ENCODE results near the gene MYCBP2.
"Not testable (repeated sequence)": the region's sequence is repeated elsewhere in the genome, so short reads cannot be mapped to it uniquely, and the experiment has no call there.

The MYCBP2 gene

GRCh38 chr13:77338329-77338728 lies 11.4 kb upstream of the MYCBP2 start:
- no peak for DNase-seq

- no peak for DNase-seq
These were observed 10.3 kb upstream of the MYCBP2 start for GRCh38 chr13:77337159-77337558.

- DNase-seq, result no peak
These were observed 8.6 kb upstream of the MYCBP2 start for GRCh38 chr13:77335543-77335942.

- no peak for DNase-seq
These were observed 6.7 kb upstream of the MYCBP2 start for GRCh38 chr13:77333594-77333993.

- DNase-seq, result no peak
These were observed 4.5 kb upstream of the MYCBP2 start for GRCh38 chr13:77331421-77331820.

- no peak for DNase-seq
These were observed 3.2 kb upstream of the MYCBP2 start for GRCh38 chr13:77329911-77330584.

GRCh38 chr13:77329133-77329910 lies 2.4 kb upstream of the MYCBP2 start:
- DNase-seq, result peak; percentile 74

GRCh38 chr13:77328819-77329132 lies 1.9 kb upstream of the MYCBP2 start:
- DNase-seq, result no peak

GRCh38 chr13:77325371-77325980 lies 1.4 kb downstream of the MYCBP2 start:
- no peak for DNase-seq

- no peak for DNase-seq
These were observed 3.0 kb downstream of the MYCBP2 start for GRCh38 chr13:77323858-77324257.

GRCh38 chr13:77319536-77319935 lies 7.4 kb downstream of the MYCBP2 start:
- DNase-seq, result no peak

- DNase-seq, result no peak
These were observed 8.2 kb downstream of the MYCBP2 start for GRCh38 chr13:77318741-77319140.

GRCh38 chr13:77316430-77316829 lies 10.5 kb downstream of the MYCBP2 start:
- DNase-seq, result no peak

- DNase-seq, result not testable (repeated sequence)
These were observed 11.4 kb downstream of the MYCBP2 start for GRCh38 chr13:77315509-77315908.

GRCh38 chr13:77313923-77314322 lies 13.0 kb downstream of the MYCBP2 start:
- no peak for DNase-seq

- DNase-seq, result no peak
These were observed 14.6 kb downstream of the MYCBP2 start for GRCh38 chr13:77312311-77312710.

- DNase-seq, result no peak
These were observed 16.2 kb downstream of the MYCBP2 start for GRCh38 chr13:77310579-77311279.

GRCh38 chr13:77310161-77310560 lies 16.7 kb downstream of the MYCBP2 start:
- DNase-seq, result no peak

- no peak for DNase-seq
These were observed 17.6 kb downstream of the MYCBP2 start for GRCh38 chr13:77309254-77309653.

- DNase-seq, result no peak
These were observed 20.4 kb downstream of the MYCBP2 start for GRCh38 chr13:77306458-77306857.

GRCh38 chr13:77305266-77305665 lies 21.6 kb downstream of the MYCBP2 start:
- DNase-seq, result no peak

GRCh38 chr13:77300176-77301037 lies 26.5 kb downstream of the MYCBP2 start:
- no peak for DNase-seq

- DNase-seq, result no peak
These were observed 27.3 kb downstream of the MYCBP2 start for GRCh38 chr13:77299587-77299986.

All from NCI-H2081 treated with DMSO at 0.1 percent for 48 hours (cell line).